Activated naive CD4-positive, alpha-beta T cell treated with anti-CD3 and anti-CD28 coated beads for 36 hours (primary cell): Measurements from ENCODE around the gene TSPAN9. TPM values are rescaled to one million over a fixed set of nuclear protein-coding genes. Genes with fewer than 3 reads are reported as not detected.

Source experiments
- CTCF ChIA-PET: fragments of 350-600 bp; sonication (Branson Sonifier 250); formaldehyde crosslinking; loops from one replicate; lab custom pipeline; 2021; ENCODE audit warnings: antibody characterized with exemption; lab: Charles Lee
- DNase-seq: peaks from one replicate; pipeline ENCODE4 v3.0.0-alpha.2; 2020
- H3K27ac Mint-ChIP-seq: one replicate; pipeline ENCODE4 v1.8.0; 2021; ENCODE audit warnings: mild to moderate bottlenecking, mixed read lengths
- H3K27me3 Mint-ChIP-seq: one replicate; pipeline ENCODE4 v1.8.0; 2021; ENCODE audit warnings: low read depth, mixed read lengths
- H3K36me3 Mint-ChIP-seq: one replicate; pipeline ENCODE4 v1.8.0; 2021; ENCODE audit warnings: low read depth, mixed read lengths
- H3K4me1 Mint-ChIP-seq: one replicate; pipeline ENCODE4 v1.8.0; 2021; ENCODE audit warnings: low read depth, mixed read lengths
- H3K4me3 Mint-ChIP-seq: one replicate; pipeline ENCODE4 v1.8.0; 2021; ENCODE audit warnings: mild to moderate bottlenecking, moderate library complexity, mixed read lengths
- H3K9me3 Mint-ChIP-seq: one replicate; pipeline ENCODE4 v1.8.0; 2021; ENCODE audit warnings: mixed read lengths
- intact Hi-C: fragments of 100-400 bp; cut with micrococcal nuclease; formaldehyde crosslinking; loops from one replicate; pipeline ENCODE4 v1.15.1; 2023
- total RNA-seq, 2 experiments: library from RNA; stranded (reverse); gene quantifications; one replicate each; pipeline ENCODE4 v1.2.3, GENCODE V29; 2021

TSPAN9 gene
- total RNA-seq, 2 experiments from 2014 or later, result 0.72 to 0.91 TPM

DNA sequence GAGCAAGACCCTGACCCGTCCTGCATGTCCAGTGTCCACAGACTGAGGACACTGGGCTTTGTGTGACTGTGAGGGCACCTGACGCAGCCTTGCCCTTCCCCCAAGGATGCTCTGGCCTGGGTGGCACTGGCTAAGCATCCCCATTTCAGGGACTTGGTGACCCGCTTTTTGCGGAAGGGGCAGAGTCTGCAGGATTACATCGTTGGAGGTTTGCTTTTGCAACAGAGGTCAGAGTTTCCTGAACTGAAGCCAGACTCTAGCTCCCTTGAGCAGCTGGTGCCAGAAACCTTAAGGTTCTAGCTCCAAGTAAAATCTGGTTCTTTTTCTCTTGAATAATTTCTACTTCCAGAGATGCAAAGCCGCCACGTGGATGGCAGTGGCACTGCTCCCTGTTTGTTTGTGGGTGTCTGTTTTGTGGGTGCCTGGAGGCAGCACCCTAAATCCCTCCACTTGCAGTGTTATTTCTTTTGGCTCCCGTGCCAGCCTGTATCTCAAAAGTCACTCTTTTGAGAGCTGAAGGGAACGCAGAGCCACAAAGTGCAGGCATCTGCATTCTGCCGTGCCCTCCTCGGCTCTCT, 184.7 kb downstream of the TSPAN9 start:
- Mint-ChIP-seq H3K27ac (no peak overlapping the region), H3K27me3 (no peaks in the 10 kb centered on the region), H3K36me3 (no peaks in the 10 kb centered on the region), H3K4me1 (no peaks in the 10 kb centered on the region), H3K4me3 (no peak overlapping the region), H3K9me3 (no peaks in the 10 kb centered on the region)
- CTCF ChIA-PET, result interaction anchor here (1.0 kb wide), 1 partner anchor 14 kb away, joined by 4 read pairs; no protein-coding TSS in a partner anchor
- intact Hi-C loops, result no loop called here
- DNase-seq, result no peak

DNA sequence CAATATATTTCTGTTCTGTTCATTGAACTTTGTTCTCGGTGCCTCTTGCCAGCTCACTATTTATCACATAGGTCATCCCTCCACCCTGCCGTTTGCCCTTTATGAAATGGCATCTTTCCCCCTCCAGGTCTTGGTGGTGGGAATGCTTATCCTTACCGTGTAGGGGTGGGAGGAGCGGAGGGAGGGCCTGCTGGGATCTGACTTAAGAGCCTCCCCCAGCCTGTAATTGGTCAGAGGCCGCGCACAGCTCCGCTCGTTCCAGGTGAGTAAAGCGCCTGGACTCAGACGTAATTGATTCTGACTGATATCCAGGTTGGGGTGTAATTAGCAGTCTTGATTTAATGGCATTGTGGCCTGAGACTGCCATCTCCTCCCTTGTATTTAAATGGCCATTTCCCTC, 185.3 kb downstream of the TSPAN9 start:
- no peaks in the 10 kb centered on the region for H3K9me3 Mint-ChIP-seq
- H3K27me3 Mint-ChIP-seq, result no peaks in the 10 kb centered on the region
- no peak for DNase-seq
- intact Hi-C loops, result no loop called here
- H3K4me1 Mint-ChIP-seq, result no peaks in the 10 kb centered on the region
- no peak overlapping the region for H3K27ac Mint-ChIP-seq
- H3K36me3 Mint-ChIP-seq, result no peaks in the 10 kb centered on the region
- CTCF ChIA-PET, result interaction anchor here (1.0 kb wide), 1 partner anchor 13 kb away, joined by 4 read pairs; no protein-coding TSS in a partner anchor
- H3K4me3 Mint-ChIP-seq, result no peak overlapping the region

DNA sequence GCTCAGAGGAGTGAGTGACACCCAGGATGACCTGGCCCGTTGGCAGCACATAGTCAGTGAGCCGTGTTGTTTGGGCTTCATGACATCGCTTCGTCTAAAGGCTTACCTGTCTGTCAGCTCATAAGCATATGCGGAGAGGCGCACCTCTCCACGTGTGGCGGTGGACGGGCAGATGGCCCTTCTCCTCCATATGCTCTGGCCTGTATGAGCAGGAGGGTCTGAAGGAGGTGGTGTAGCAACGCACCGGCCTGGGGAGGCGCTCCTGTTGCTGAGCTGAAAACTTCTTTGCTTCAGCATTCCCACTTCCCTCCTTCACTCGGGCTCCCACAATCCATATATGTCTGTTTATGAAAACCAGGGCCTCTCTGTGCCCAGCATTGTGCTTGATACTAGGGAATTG, 186.1 kb downstream of the TSPAN9 start:
- Mint-ChIP-seq H3K9me3 (no peaks in the 10 kb centered on the region), H3K27ac (no peak overlapping the region), H3K27me3 (no peaks in the 10 kb centered on the region), H3K4me1 (no peaks in the 10 kb centered on the region), H3K4me3 (no peak overlapping the region), H3K36me3 (no peaks in the 10 kb centered on the region)
- CTCF ChIA-PET, result no interaction called here
- DNase-seq, result no peak
- intact Hi-C loops, result no loop called here

DNA sequence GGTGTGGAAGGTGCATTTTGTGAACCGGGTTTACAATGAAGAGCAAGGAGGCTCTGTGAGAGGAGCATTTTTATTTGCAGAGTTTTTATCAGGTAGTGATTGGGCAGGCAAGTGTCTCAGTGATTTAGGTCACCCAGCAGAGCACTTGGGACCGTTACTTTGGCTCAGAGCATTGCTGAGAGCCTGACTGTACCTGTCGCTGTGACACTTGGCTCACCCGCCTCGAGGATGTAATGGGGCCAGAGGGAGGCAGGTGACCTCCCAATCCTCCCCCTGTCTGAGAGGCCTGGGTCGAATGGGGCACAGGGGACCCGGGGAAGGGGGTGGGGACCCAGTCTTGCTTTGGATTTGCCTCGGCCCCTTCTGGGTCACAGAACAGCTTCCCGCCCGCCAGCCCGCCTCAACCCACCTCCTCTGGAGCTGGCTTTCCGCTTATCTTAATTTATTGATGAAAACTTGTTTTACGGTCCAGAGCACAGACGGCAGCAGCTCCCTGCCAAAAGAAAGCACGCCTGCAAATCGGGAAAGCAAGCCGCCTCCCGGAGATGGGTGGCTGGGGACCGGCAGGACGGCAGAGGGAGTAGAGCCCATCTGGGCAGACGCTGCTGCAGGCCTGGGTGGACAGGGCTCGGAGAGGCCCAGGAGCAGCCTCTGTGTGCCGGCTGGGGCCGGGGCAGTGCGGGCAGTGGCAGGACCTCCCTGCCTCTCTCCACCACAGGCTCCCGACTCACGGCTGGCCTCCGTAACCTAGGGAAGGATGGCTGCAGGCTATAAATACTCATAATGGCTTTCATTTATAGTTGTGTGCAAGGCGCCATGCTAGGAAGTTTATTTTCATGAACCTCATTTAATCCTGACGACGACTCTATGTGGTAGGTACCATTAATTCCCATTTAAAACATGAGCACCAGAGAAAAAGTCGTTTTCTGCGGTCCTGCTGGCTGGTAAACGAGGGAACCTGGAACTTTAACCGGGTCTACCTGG, 187.1 kb downstream of the TSPAN9 start:
- H3K4me3 Mint-ChIP-seq, result no peak overlapping the region
- DNase-seq, result no peak

DNA sequence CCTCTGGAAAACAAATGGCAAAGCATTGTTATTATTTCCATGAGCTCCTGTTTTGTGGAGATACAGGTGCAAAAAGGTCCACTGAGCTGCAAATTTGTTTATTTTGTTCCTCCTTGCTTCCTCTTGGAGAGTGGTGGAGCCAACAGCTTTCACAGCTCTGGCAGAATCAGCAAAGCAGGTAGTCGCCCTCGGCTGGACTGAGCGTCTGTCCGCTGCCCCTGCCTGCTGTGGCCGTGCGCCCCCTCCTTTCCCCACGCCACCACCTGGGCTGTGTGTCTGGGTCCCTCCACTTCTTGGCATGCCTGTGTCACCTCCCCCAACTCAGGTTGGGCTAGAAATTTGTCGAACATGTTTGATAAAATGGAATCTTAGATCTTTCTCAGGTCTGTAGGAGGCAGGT, 188.2 kb downstream of the TSPAN9 start:
- no peaks in the 10 kb centered on the region for H3K4me1 Mint-ChIP-seq
- no peaks in the 10 kb centered on the region for H3K9me3 Mint-ChIP-seq
- intact Hi-C loops, result no loop called here
- DNase-seq, result no peak
- H3K27ac Mint-ChIP-seq, result no peak overlapping the region
- H3K27me3 Mint-ChIP-seq, result no peaks in the 10 kb centered on the region
- CTCF ChIA-PET, result no interaction called here
- H3K36me3 Mint-ChIP-seq, result no peaks in the 10 kb centered on the region
- no peak overlapping the region for H3K4me3 Mint-ChIP-seq

More for the DNA sequence above, 187.1 kb downstream of the TSPAN9 start:
- H3K27ac Mint-ChIP-seq, result no peak overlapping the region
- no peaks in the 10 kb centered on the region for H3K4me1 Mint-ChIP-seq
- no peaks in the 10 kb centered on the region for H3K27me3 Mint-ChIP-seq
- H3K9me3 Mint-ChIP-seq, result no peaks in the 10 kb centered on the region
- no peaks in the 10 kb centered on the region for H3K36me3 Mint-ChIP-seq
- CTCF ChIA-PET, result no interaction called here
- intact Hi-C loops, result no loop called here

DNA sequence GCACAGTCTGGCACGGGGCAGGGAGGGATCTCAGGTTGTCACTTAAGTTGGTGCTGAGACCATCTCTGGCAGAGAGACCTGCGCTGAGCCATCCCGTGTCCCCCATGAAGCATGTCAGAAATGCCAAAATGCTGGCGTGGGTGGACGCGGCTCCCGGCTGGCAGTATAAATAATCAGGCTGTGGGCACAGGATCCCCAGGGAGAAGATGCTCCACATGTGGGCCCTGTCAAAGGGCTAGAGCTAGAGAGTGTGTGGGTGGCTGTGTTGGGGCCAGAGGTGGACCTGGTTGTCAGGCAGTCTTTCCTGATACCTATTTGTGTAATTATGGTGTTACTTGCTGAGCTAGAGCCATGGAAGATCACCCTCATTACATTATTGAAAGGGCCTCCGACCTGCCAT, 189.5 kb downstream of the TSPAN9 start:
- Mint-ChIP-seq H3K4me1 (no peaks in the 10 kb centered on the region), H3K27me3 (no peaks in the 10 kb centered on the region), H3K36me3 (no peaks in the 10 kb centered on the region), H3K4me3 (no peak overlapping the region), H3K9me3 (no peaks in the 10 kb centered on the region), H3K27ac (no peak overlapping the region)
- CTCF ChIA-PET, result no interaction called here
- no peak for DNase-seq
- intact Hi-C loops, result no loop called here

DNA sequence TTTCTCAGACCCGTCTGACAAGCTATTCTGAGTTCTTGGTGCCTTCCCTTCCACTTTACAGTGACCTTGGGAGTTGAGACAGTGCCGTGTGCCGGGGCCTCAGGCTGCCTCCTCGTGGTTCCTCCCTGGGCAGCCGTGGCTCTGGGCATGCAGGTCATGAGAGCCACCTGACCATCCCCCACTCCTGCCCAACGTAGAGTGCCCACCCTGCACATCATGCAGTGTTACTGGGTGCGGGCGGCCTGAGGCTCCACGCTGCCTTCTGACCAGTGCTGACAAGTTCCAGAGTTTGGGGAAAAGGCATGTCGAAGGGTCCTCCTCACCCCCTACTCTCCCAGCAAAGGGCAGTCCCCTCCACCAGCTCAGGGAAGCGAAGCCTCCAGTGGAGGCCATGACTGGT, 190.5 kb downstream of the TSPAN9 start:
- intact Hi-C loops, result no loop called here
- no peak overlapping the region for H3K4me3 Mint-ChIP-seq
- no peaks in the 10 kb centered on the region for H3K4me1 Mint-ChIP-seq
- no peaks in the 10 kb centered on the region for H3K9me3 Mint-ChIP-seq
- no peaks in the 10 kb centered on the region for H3K27me3 Mint-ChIP-seq
- H3K27ac Mint-ChIP-seq, result no peak overlapping the region
- CTCF ChIA-PET, result no interaction called here
- DNase-seq, result no peak
- no peaks in the 10 kb centered on the region for H3K36me3 Mint-ChIP-seq

DNA sequence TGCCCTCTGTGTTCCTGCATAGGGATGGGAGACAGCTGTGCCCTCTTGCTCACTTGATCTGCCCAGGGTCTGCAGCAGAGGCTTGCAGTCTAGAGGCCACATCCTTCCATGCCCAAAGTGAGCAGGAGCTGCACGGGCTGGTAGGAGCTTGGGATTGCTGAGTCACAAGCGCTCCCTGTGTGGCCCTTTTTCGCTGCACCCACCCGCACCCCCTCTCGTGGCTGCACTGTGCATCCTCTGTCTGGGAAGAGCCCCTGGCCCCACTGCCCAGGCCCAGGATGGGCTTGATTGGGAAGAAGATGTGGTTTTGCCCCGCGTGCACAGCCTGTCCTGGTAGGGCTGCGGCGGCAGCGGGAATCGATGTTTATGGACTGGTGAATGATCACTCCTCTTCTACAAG, 192.4 kb downstream of the TSPAN9 start:
- Mint-ChIP-seq H3K27me3 (no peaks in the 10 kb centered on the region), H3K4me1 (no peaks in the 10 kb centered on the region), H3K27ac (no peak overlapping the region), H3K9me3 (no peaks in the 10 kb centered on the region), H3K4me3 (no peak overlapping the region), H3K36me3 (no peaks in the 10 kb centered on the region)
- DNase-seq, result no peak
- CTCF ChIA-PET, result no interaction called here
- intact Hi-C loops, result no loop called here

DNA sequence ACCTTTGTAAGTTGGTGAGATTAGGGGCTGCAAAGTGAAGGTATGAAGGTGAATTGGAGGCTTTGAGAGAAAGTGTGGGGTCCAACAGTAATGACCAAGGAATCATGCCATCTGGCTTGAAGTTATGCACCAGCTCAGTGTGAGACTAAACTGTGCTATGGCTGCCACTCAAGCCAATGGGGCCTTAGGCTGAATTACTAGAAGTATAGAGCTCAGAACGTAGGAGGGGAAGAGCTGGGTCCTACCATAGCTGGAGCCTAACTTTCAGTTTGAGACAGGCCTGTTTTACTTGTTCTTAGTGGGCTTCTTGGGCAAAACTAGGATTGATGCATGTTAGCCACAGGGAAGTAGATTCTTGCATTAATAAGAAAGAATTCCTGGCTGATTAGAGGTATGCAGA, 194.0 kb downstream of the TSPAN9 start:
- CTCF ChIA-PET, result interaction anchor here (0.6 to 1.4 kb wide), 2 partner anchors 21 to 136 kb away, joined by 3 to 4 read pairs; no protein-coding TSS in a partner anchor
- Mint-ChIP-seq H3K27me3 (no peaks in the 10 kb centered on the region), H3K9me3 (no peaks in the 10 kb centered on the region), H3K4me1 (no peaks in the 10 kb centered on the region), H3K4me3 (no peak overlapping the region), H3K27ac (no peak overlapping the region), H3K36me3 (no peaks in the 10 kb centered on the region)
- intact Hi-C loops, result no loop called here
- DNase-seq, result no peak

DNA sequence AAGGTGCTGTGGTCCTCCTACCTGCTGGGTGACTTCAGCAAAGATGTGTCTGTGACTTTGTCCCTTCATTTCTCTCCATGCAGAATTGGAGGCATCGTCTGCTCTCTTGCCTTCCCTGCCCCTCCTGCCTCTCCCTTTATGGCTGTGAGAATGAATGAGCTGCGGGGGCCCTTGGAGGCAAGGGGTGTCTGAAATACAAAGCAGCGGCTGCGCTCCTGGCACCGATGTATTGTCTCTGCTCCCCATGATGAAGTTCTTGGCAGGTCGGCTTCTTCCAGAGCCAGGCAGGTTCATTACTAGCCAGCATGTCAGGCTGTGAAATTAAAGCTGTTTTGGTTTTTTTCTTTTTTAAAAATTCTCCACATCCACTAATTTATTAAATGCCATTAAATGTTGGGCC, 194.5 kb downstream of the TSPAN9 start:
- Mint-ChIP-seq H3K36me3 (no peaks in the 10 kb centered on the region), H3K27ac (no peak overlapping the region), H3K4me1 (no peaks in the 10 kb centered on the region), H3K4me3 (no peak overlapping the region), H3K9me3 (no peaks in the 10 kb centered on the region), H3K27me3 (no peaks in the 10 kb centered on the region)
- no peak for DNase-seq
- intact Hi-C loops, result no loop called here
- CTCF ChIA-PET, result interaction anchor here (1.4 kb wide), 1 partner anchor 137 kb away, joined by 4 read pairs; no protein-coding TSS in a partner anchor

DNA sequence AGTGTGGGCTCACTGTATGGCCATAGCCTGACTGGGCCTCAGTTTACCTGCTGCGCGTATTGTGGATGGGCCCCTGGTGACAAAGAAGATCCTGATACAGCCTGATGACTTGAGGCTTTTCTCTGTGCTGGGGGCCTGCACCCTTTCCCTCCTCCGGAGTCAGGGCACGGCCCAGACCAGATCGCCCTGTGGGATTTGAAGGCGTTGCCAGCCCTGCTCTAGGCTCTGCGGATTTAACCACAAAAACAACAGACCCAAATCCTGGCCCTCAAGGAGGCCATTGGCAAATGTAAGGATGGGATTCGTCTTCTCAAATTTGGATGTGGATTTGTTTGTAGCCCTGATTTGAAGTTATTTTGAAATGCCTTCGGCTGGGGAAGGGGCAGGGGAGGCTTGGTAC, 195.8 kb downstream of the TSPAN9 start:
- no peak overlapping the region for H3K4me3 Mint-ChIP-seq
- no peaks in the 10 kb centered on the region for H3K36me3 Mint-ChIP-seq
- H3K27me3 Mint-ChIP-seq, result no peaks in the 10 kb centered on the region
- H3K4me1 Mint-ChIP-seq, result no peaks in the 10 kb centered on the region
- H3K9me3 Mint-ChIP-seq, result no peaks in the 10 kb centered on the region
- CTCF ChIA-PET, result no interaction called here
- H3K27ac Mint-ChIP-seq, result no peak overlapping the region
- DNase-seq, result no peak
- intact Hi-C loops, result no loop called here

DNA sequence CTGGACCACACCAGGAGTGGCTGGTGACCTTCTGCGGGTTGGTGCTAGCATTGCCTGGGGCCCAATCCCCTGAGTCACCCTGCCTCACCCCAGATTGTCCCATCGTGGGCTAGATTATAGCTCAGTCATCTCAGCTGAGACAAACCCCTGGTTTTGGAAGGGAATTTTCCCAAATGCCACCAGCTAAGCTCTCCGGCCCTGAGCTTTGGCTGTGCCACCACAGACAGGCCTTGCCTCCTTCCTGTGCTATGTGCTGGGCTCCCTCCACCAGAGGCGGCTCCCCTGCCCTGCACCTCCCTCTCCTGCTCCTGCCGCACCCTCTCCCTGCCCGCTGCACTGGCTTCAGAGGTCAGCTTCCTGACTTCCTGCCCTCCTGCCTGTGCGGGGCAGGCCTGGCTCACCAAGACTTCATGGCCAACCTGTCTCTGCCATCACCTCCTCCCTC, 196.3 kb downstream of the TSPAN9 start:
- no peaks in the 10 kb centered on the region for H3K36me3 Mint-ChIP-seq
- no peak overlapping the region for H3K4me3 Mint-ChIP-seq
- CTCF ChIA-PET, result interaction anchor here (0.6 to 4.6 kb wide), 3 partner anchors 27 to 199 kb away, joined by 3 to 23 read pairs (median 15); no protein-coding TSS in a partner anchor
- intact Hi-C loops, result no loop called here
- no peaks in the 10 kb centered on the region for H3K9me3 Mint-ChIP-seq
- H3K4me1 Mint-ChIP-seq, result no peaks in the 10 kb centered on the region
- DNase-seq, result no peak
- H3K27ac Mint-ChIP-seq, result no peak overlapping the region
- H3K27me3 Mint-ChIP-seq, result no peaks in the 10 kb centered on the region
